Measurements from ENCODE around the gene ADGRD1.

ADGRD1 gene

DNA sequence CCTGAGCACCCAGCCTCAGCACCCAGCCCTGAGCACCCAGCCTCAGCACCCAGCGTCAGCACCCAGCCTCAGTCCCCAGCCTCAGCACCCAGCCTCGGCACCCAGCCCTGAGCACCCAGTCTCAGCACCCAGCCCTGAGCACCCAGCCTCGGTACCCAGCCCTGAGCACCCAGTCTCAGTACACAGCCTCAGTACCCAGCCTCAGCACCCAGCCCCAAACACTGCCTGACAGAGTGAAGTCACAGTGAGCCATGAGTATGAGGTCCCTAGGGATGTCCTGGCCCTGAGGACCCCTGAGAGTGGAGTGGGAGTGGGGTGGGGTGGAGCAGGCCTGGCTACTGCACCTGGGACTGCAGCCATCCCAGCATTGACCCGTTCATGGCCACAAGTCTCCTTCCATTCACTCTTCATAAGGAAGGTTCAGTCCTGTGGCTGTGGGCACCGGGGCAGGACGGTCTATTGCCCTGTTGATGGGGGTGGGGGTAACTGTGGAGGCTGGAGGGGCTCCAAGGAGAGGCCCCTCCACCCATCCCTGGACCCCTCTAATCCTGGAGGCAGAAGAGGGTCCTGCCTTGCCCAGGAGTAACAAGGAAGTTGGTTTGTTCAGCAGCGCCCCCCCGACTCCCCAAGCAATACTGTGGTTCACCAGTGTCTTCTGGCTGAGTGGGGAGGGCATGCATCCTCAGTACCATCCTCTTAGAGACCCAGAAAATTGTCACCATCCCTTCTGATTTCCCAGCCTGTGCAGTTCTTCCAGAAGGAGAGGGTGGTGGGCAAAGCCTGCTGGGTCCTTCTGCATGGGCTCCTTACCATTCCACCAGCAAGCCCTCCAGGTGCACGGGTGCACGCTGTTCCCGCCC lies 140.5 kb downstream of the ADGRD1 start:
- TF ChIP-seq, protein P1, sequence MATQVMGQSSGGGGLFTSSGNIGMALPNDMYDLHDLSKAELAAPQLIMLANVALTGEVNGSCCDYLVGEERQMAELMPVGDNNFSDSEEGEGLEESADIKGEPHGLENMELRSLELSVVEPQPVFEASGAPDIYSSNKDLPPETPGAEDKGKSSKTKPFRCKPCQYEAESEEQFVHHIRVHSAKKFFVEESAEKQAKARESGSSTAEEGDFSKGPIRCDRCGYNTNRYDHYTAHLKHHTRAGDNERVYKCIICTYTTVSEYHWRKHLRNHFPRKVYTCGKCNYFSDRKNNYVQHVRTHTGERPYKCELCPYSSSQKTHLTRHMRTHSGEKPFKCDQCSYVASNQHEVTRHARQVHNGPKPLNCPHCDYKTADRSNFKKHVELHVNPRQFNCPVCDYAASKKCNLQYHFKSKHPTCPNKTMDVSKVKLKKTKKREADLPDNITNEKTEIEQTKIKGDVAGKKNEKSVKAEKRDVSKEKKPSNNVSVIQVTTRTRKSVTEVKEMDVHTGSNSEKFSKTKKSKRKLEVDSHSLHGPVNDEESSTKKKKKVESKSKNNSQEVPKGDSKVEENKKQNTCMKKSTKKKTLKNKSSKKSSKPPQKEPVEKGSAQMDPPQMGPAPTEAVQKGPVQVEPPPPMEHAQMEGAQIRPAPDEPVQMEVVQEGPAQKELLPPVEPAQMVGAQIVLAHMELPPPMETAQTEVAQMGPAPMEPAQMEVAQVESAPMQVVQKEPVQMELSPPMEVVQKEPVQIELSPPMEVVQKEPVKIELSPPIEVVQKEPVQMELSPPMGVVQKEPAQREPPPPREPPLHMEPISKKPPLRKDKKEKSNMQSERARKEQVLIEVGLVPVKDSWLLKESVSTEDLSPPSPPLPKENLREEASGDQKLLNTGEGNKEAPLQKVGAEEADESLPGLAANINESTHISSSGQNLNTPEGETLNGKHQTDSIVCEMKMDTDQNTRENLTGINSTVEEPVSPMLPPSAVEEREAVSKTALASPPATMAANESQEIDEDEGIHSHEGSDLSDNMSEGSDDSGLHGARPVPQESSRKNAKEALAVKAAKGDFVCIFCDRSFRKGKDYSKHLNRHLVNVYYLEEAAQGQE (IDR thresholded peaks at IDR 0.05; ENCODE audit: insufficient replicate concordance, low read depth), result no peak
- TF ChIP-seq SPI1 (IDR thresholded peaks at IDR 0.05; ENCODE audit: borderline replicate concordance, low read depth) (no peak), POLR2AphosphoS5 (IDR thresholded peaks at IDR 0.05; ENCODE audit: low read depth) (no peak), GABPA (IDR thresholded peaks at IDR 0.05; ENCODE audit: low read depth) (no peak)
- TF ChIP-seq, protein P2, sequence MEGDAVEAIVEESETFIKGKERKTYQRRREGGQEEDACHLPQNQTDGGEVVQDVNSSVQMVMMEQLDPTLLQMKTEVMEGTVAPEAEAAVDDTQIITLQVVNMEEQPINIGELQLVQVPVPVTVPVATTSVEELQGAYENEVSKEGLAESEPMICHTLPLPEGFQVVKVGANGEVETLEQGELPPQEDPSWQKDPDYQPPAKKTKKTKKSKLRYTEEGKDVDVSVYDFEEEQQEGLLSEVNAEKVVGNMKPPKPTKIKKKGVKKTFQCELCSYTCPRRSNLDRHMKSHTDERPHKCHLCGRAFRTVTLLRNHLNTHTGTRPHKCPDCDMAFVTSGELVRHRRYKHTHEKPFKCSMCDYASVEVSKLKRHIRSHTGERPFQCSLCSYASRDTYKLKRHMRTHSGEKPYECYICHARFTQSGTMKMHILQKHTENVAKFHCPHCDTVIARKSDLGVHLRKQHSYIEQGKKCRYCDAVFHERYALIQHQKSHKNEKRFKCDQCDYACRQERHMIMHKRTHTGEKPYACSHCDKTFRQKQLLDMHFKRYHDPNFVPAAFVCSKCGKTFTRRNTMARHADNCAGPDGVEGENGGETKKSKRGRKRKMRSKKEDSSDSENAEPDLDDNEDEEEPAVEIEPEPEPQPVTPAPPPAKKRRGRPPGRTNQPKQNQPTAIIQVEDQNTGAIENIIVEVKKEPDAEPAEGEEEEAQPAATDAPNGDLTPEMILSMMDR (IDR thresholded peaks at IDR 0.05; ENCODE audit: insufficient read depth, low read length), result no peak
- H3K4me3 ChIP-seq (replicated peaks; ENCODE audit: insufficient read depth, low read length), result no peak overlapping the region
- DNase-seq (ENCODE audit: low read depth in 1 of 2, low spot score in 1 of 2), result no peak
- H3K27ac ChIP-seq (replicated peaks), result no peak overlapping the region
- H3K27me3 ChIP-seq (ENCODE audit: insufficient read depth, poor library complexity, severe bottlenecking), result no peaks in the 10 kb centered on the region

DNA sequence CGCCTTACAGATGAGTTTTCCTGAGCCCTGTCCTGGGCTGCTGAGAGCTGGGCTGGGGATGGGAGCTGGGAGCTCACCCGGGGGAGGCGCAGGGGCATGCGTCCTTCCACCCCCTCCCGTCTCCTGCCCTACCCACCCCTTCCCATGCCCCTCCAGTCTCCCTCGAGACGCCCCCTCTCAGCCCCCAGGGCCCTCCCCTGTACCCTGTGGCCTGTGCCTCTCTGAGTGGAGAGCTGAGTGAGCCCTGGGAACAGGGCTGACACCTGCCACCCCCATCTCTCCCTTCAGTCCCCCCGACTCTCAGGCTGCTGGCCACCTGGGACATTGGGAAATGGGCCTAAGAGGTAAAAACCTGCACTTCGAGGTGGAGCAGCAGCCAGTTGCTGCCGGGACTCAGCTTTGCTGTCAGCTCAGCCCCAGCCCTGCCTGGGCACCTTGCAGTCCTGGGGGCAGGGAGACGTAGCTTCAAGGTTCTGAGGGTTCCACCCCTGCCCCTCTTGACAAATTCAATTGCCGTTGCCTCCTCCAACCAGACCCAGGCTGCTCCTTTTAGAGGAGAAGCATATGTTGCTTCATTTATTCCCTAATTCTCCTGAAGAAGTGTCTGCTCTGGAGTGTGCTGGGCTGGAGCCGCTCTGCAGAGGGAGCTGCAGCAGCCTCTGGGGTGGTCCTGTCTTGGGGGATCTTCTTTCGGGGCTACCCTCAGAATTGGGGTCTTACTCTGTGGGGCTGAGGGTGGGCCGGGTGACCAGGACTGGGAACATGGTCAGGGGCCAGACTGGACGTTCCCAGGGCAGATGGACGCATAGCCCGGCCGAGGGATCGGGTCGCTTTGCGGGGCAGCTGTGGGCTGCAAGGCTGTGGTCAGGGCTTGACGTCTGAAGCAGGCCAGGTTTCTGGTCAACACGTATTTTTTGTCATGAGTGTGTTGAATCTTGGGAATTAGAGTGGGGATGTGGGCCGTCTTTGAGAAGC lies 141.4 kb downstream of the ADGRD1 start:
- Histone ChIP-seq H3K27me3 (ENCODE audit: insufficient read depth, poor library complexity, severe bottlenecking) (no peaks in the 10 kb centered on the region), H3K4me3 (replicated peaks; ENCODE audit: insufficient read depth, low read length) (no peak overlapping the region), H3K27ac (replicated peaks) (no peak overlapping the region)
- TF ChIP-seq, protein P2 (IDR thresholded peaks at IDR 0.05; ENCODE audit: insufficient read depth, low read length), result no peak
- TF ChIP-seq, protein P1 (IDR thresholded peaks at IDR 0.05; ENCODE audit: insufficient replicate concordance, low read depth), result no peak
- TF ChIP-seq GABPA (IDR thresholded peaks at IDR 0.05; ENCODE audit: low read depth) (no peak), SPI1 (IDR thresholded peaks at IDR 0.05; ENCODE audit: borderline replicate concordance, low read depth) (no peak), POLR2AphosphoS5 (IDR thresholded peaks at IDR 0.05; ENCODE audit: low read depth) (no peak)
- no peak for DNase-seq (ENCODE audit: low read depth in 1 of 2, low spot score in 1 of 2)

DNA sequence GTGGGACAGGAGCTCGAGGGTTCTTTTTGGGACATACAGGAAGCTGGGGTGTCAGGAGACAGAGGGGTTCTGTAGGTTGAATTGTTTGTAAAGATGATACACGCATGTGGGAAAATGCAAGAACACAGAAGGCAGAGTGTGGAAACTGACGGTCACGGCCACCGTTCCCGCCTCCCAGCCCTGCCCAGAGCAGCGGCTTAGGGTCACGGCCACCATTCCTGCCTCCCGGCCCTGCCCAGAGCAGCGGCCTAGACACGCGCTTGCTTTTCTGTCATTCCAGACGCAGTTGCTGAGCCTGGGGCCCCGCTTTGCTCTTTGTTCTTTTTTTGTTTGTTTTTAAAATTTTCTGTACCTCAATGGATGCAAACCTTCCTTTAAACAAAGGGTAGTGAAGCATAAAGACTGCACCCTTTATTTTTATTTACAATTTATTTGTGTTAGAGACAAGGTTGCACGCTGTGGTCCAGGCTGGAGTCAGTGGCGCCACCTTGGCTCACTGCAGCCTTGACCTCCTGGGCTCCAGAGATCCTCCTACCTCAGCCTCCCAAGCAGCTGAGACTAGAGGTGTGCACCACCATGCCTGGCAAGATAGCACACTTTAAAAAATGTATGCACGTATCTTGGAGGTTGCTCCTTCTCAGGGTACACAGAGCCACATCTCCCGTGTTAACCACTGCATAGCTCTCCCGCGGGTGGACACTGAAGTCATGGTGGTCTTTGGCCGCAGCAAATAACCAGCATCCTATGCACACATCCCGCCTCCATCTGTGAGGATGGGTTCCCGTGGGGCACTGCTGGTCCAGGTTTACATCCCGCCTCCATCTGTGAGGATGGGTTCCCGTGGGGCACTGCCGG lies 142.3 kb downstream of the ADGRD1 start:
- TF ChIP-seq SPI1 (IDR thresholded peaks at IDR 0.05; ENCODE audit: borderline replicate concordance, low read depth) (no peak), POLR2AphosphoS5 (IDR thresholded peaks at IDR 0.05; ENCODE audit: low read depth) (no peak), GABPA (IDR thresholded peaks at IDR 0.05; ENCODE audit: low read depth) (no peak)
- TF ChIP-seq, protein P2 (IDR thresholded peaks at IDR 0.05; ENCODE audit: insufficient read depth, low read length), result no peak
- TF ChIP-seq, protein P1 (IDR thresholded peaks at IDR 0.05; ENCODE audit: insufficient replicate concordance, low read depth), result no peak
- Histone ChIP-seq H3K27me3 (ENCODE audit: insufficient read depth, poor library complexity, severe bottlenecking) (no peaks in the 10 kb centered on the region), H3K27ac (replicated peaks) (no peak overlapping the region), H3K4me3 (replicated peaks; ENCODE audit: insufficient read depth, low read length) (no peak overlapping the region)
- no peak for DNase-seq (ENCODE audit: low read depth in 1 of 2, low spot score in 1 of 2)
